Loucy (cell line): Measurements from ENCODE around the gene DHX40.

Experiments
- H2AFZ ChIP-seq: fragments of 200-600 bp; sonication (generic); 2 replicates; pipeline ENCODE4 v1.6.0; 2016; ENCODE audit warnings: antibody characterized with exemption, mild to moderate bottlenecking, low read length, moderate library complexity
- H3F3A ChIP-seq: fragments of 200-600 bp; 2 replicates; pipeline ENCODE4 v1.6.0; 2016; ENCODE audit warnings: antibody characterized with exemption, low read depth, mild to moderate bottlenecking
- H3K27me3 ChIP-seq: fragments of 200-600 bp; sonication (generic); 2 replicates; pipeline ENCODE4 v1.6.1; 2014; ENCODE audit warnings: low read length, mild to moderate bottlenecking; ENCODE audit not compliant: insufficient read depth, poor library complexity, severe bottlenecking
- H3K36me3 ChIP-seq: fragments of 200-600 bp; sonication (generic); 2 replicates; pipeline ENCODE4 v1.6.1; 2016; ENCODE audit warnings: low read length; ENCODE audit not compliant: insufficient read depth
- H3K4me1 ChIP-seq: fragments of 200-600 bp; sonication (generic); 2 replicates; pipeline ENCODE4 v1.5.1; 2014; ENCODE audit warnings: low read length, mild to moderate bottlenecking; ENCODE audit not compliant: insufficient read depth, poor library complexity, severe bottlenecking
- H3K4me2 ChIP-seq: fragments of 200-600 bp; sonication (generic); 2 replicates; pipeline ENCODE4 v1.6.0; 2014; ENCODE audit warnings: antibody characterized with exemption, low read length, low read depth, mild to moderate bottlenecking; ENCODE audit not compliant: poor library complexity, severe bottlenecking
- H3K4me3 ChIP-seq: fragments of 200-600 bp; sonication (generic); 2 replicates; pipeline ENCODE4 v1.5.1; 2014; ENCODE audit warnings: low read length, mild to moderate bottlenecking, mixed read lengths; ENCODE audit not compliant: poor library complexity, severe bottlenecking
- H3K79me2 ChIP-seq: fragments of 200-600 bp; sonication (generic); 2 replicates; pipeline ENCODE4 v1.6.1; 2014; ENCODE audit warnings: low read length; ENCODE audit not compliant: insufficient read depth
- H3K9ac ChIP-seq: fragments of 200-600 bp; sonication (generic); 2 replicates; pipeline ENCODE4 v1.6.0; 2014; ENCODE audit warnings: mild to moderate bottlenecking, low read depth, low read length, moderate library complexity; ENCODE audit not compliant: poor library complexity, severe bottlenecking
- H3K9me2 ChIP-seq: fragments of 200-600 bp; sonication (generic); replicated peaks from 2 replicates; pipeline ENCODE4 v1.6.1; 2016; ENCODE audit warnings: low read depth, low read length, mixed read lengths
- H3K9me3 ChIP-seq: fragments of 200-600 bp; sonication (generic); 2 replicates; pipeline ENCODE4 v1.6.1; 2014; ENCODE audit warnings: mild to moderate bottlenecking, antibody characterized with exemption, low read length, low read depth; ENCODE audit not compliant: insufficient read depth
- H4K20me1 ChIP-seq: fragments of 200-600 bp; sonication (generic); 2 replicates; pipeline ENCODE4 v1.6.0; 2014; ENCODE audit warnings: antibody characterized with exemption, low read length, mild to moderate bottlenecking; ENCODE audit not compliant: insufficient read depth, poor library complexity, severe bottlenecking
- EZH2phosphoT487 ChIP-seq: fragments of 200-600 bp; IDR thresholded peaks from 2 replicates; pipeline ENCODE4 v1.6.1; 2018; ENCODE audit warnings: antibody characterized with exemption, mild to moderate bottlenecking, moderate library complexity, borderline replicate concordance
- TF ChIP-seq, protein P1 (sequence below): fragments of 200-600 bp; sonication (generic); conservative IDR thresholded peaks from 2 replicates; pipeline ENCODE4 v1.5.1; 2014; ENCODE audit warnings: mild to moderate bottlenecking, antibody characterized with exemption, low read length

Gene DHX40

DNA sequence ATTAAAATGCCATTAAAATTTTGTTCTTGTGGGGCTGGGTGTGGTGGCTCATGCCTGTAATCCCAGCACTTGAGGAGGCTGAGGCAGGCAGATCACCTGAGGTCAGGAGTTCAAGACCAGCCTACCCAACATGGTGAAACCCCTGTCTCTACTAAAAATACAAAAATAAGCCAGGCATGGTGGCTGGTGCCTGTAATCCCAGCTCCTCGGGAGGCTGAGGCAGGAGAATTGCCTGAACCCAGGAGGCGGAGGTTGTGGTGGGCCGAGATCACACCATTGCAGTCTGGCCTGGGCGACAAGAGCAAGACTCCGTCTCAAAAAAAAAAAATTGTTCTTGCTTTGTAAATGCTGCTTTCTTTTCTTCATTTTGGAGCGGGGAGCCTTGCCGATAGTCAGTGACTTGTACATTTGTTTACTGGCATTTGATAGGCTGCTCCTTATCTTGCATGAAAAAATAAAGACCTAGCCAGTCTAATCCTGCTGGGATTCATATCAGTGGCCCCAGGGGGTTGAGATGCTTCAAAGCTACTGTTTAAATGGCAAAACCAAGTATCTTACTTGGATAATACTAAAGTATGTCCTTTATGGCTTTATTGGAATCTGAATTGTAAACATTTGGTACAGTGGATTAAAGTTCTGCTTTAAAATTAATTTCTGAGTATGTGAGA, 51.0 kb downstream of the DHX40 start:
- H2AFZ ChIP-seq = no peak overlapping the region
- no peaks in the 10 kb centered on the region for H3K9me2 ChIP-seq
- TF ChIP-seq EZH2phosphoT487 = no peak
- TF ChIP-seq, protein P1, sequence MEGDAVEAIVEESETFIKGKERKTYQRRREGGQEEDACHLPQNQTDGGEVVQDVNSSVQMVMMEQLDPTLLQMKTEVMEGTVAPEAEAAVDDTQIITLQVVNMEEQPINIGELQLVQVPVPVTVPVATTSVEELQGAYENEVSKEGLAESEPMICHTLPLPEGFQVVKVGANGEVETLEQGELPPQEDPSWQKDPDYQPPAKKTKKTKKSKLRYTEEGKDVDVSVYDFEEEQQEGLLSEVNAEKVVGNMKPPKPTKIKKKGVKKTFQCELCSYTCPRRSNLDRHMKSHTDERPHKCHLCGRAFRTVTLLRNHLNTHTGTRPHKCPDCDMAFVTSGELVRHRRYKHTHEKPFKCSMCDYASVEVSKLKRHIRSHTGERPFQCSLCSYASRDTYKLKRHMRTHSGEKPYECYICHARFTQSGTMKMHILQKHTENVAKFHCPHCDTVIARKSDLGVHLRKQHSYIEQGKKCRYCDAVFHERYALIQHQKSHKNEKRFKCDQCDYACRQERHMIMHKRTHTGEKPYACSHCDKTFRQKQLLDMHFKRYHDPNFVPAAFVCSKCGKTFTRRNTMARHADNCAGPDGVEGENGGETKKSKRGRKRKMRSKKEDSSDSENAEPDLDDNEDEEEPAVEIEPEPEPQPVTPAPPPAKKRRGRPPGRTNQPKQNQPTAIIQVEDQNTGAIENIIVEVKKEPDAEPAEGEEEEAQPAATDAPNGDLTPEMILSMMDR = no peak
- peaks cover 4% of the 10 kb centered on the region for H3K27me3 ChIP-seq
- H3K4me1 ChIP-seq = peaks cover 26% of the 10 kb centered on the region
- no peak overlapping the region for H3K4me2 ChIP-seq
- no peaks in the 10 kb centered on the region for H3K9me3 ChIP-seq
- peaks cover 9% of the 10 kb centered on the region for H4K20me1 ChIP-seq
- no peak overlapping the region for H3K9ac ChIP-seq
- peaks cover 32% of the 10 kb centered on the region for H3K79me2 ChIP-seq
- no peak overlapping the region for H3K4me3 ChIP-seq
- H3F3A ChIP-seq = 0 out of 2 replicates have a peak, but pooled peaks cover 4% of the 10 kb centered on the region
- H3K36me3 ChIP-seq = no peaks in the 10 kb centered on the region

DNA sequence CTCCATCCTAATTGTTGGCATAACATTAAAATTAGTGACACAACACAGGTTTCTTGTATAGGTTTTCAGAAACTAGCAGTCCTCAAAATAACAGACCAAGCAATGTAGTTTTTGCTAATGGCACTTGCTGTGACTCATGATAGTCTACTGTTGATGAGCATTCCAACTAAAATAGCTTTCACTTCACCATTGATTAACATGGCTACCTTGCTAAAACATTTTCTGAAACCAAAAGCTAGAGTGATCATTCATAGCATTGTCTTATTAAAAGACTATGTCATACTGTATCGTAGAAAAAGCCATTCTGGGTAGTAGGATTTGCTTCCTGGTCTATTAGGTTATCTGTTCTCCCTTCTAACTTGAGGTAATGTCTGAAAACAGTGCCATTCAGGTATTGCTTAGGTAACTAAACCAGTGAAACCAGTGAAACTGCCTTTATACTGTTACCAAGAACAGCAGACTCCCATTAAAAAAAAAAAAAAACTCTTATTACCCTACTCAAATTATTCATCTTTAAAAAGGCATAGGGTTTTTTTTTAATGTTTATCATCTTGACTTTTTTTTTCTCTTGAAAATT, 51.8 kb downstream of the DHX40 start:
- H3K9ac ChIP-seq = peak overlapping the region; percentile 98
- no peaks in the 10 kb centered on the region for H3K9me3 ChIP-seq
- H3K79me2 ChIP-seq = peaks cover 41% of the 10 kb centered on the region
- H3K4me3 ChIP-seq = peak overlapping the region; percentile 95
- no peaks in the 10 kb centered on the region for H3K9me2 ChIP-seq
- H4K20me1 ChIP-seq = peaks cover 17% of the 10 kb centered on the region
- TF ChIP-seq, protein P1 = no peak
- TF ChIP-seq EZH2phosphoT487 = no peak
- H3K4me1 ChIP-seq = peaks cover 35% of the 10 kb centered on the region
- H3K27me3 ChIP-seq = peaks cover 4% of the 10 kb centered on the region
- peak overlapping the region; percentile 75 for H3K4me2 ChIP-seq
- H3F3A ChIP-seq = 0 out of 2 replicates have a peak, but pooled peaks cover 4% of the 10 kb centered on the region
- no peaks in the 10 kb centered on the region for H3K36me3 ChIP-seq
- no peak overlapping the region for H2AFZ ChIP-seq

DNA sequence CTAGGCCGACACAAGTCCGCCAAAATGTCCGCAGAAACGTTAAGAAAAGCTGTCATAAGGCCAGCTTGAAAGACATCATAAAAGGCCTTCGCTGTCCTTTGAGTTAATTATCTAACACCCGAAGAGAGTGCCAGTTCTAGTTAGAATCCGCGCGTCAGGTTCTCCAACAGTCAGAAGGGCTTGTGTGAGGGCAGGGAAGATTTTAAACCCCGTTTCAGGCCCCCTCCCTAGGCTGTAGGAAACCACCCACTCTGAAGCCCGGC, 53.6 kb downstream of the DHX40 start:
- H3F3A ChIP-seq = 0 out of 2 replicates have a peak, but pooled peaks cover 4% of the 10 kb centered on the region
- peak overlapping the region; percentile 89 for H2AFZ ChIP-seq
- peaks cover 58% of the 10 kb centered on the region for H3K79me2 ChIP-seq
- H3K4me1 ChIP-seq = peaks cover 52% of the 10 kb centered on the region
- H3K9me3 ChIP-seq = no peaks in the 10 kb centered on the region
- H3K4me2 ChIP-seq = peak overlapping the region; percentile 75
- TF ChIP-seq, protein P1 = no peak
- no peak for TF ChIP-seq EZH2phosphoT487
- no peaks in the 10 kb centered on the region for H3K9me2 ChIP-seq
- no peaks in the 10 kb centered on the region for H3K36me3 ChIP-seq
- H3K27me3 ChIP-seq = peaks cover 4% of the 10 kb centered on the region
- peak overlapping the region; percentile 95 for H3K4me3 ChIP-seq
- H4K20me1 ChIP-seq = peaks cover 34% of the 10 kb centered on the region
- peak overlapping the region; percentile 98 for H3K9ac ChIP-seq
